Gastroesophageal sphincter (tissue), 4 donors: ENCODE measurements around the gene HDAC4. TPM values are rescaled to one million over a fixed set of nuclear protein-coding genes. Genes with fewer than 3 reads are reported as not detected.

Source experiments
- ATAC-seq: fragments of 150-250 bp; one replicate; pipeline ENCODE4 v1.9.1; 2016; ENCODE audit warnings: mild to moderate bottlenecking, moderate library complexity
- H3K27ac ChIP-seq, 4 donors: fragments of 200-600 bp; sonication (generic) in 3 of 4; 1 replicate in 3 of 4; 2 replicates in 1 of 4; pipeline ENCODE4 v1.5.1; 2016 to 2019
- H3K27me3 ChIP-seq: fragments of 200-600 bp; sonication (generic); one replicate; pipeline ENCODE4 v1.5.1; 2019
- H3K36me3 ChIP-seq, 2 donors: fragments of 200-600 bp; sonication (generic); one replicate each; pipeline ENCODE4 v1.5.1; 2019; ENCODE audit warnings: control low read depth in 1 of 2
- H3K4me1 ChIP-seq, 3 donors: fragments of 200-600 bp; sonication (generic); 1 replicate in 2 of 3; 2 replicates in 1 of 3; pipeline ENCODE4 v1.5.1; 2016 to 2019; ENCODE audit warnings: control low read depth in 2 of 3
- H3K4me3 ChIP-seq, 2 donors: fragments of 200-600 bp; sonication (generic); one replicate each; pipeline ENCODE4 v1.5.1; 2019; ENCODE audit warnings: mild to moderate bottlenecking in 1 of 2, moderate library complexity in 1 of 2
- H3K9me3 ChIP-seq, 3 donors: fragments of 200-600 bp; sonication (generic); one replicate each; pipeline ENCODE4 v1.5.1; 2017 to 2019; ENCODE audit warnings: control low read depth in 2 of 3
- CTCF ChIP-seq, 4 experiments: fragments of 200-600 bp in 2 of 4; fragments of 450-650 bp in 2 of 4; sonication (generic) in 1 of 4; IDR thresholded peaks; one replicate each; pipeline ENCODE4 v1.5.1; 2017 to 2019; ENCODE audit warnings: antibody characterized with exemption in 4 of 4, mild to moderate bottlenecking in 2 of 4, moderate library complexity in 2 of 4
- EP300 ChIP-seq: sonication (generic); formaldehyde crosslinking; IDR thresholded peaks from one replicate; pipeline ENCODE4 v1.6.1; 2017; ENCODE audit warnings: antibody characterized with exemption, mild to moderate bottlenecking
- POLR2A ChIP-seq, 2 donors: fragments of 450-650 bp; IDR thresholded peaks; one replicate each; pipeline ENCODE4 v1.6.1; 2017; ENCODE audit warnings: antibody characterized with exemption in 2 of 2, mild to moderate bottlenecking in 2 of 2, moderate library complexity in 1 of 2
- POLR2AphosphoS5 ChIP-seq: sonication (generic); formaldehyde crosslinking; IDR thresholded peaks from one replicate; pipeline ENCODE4 v1.6.1; 2017; ENCODE audit warnings: antibody characterized with exemption
- WGBS, 2 donors: methylation state at CpG; one replicate each; pipeline ENCODE4 v1.1.5; 2018; ENCODE audit warnings: low coverage in 1 of 2; 5-methylcytosine and 5-hydroxymethylcytosine counted together
- total RNA-seq, 4 donors: library from RNA; depleted of rRNA; stranded (reverse); fragments of >200 nt; gene quantifications; one replicate each; pipeline ENCODE4 v1.1.0, GENCODE V29; 2016

Gene HDAC4
- total RNA-seq, 4 donors from 2014 or later: 41.3 to 104 (median 85.8) TPM

- H3K27ac ChIP-seq: peak overlapping the region in 2 of 4 donors; percentile 35 to 50
- peaks cover 0 to 64% (median 10%) of the 10 kb centered on the region in 3 donors for H3K4me1 ChIP-seq
- H3K27me3 ChIP-seq: no peaks in the 10 kb centered on the region
- H3K9me3 ChIP-seq: no peaks in the 10 kb centered on the region
- H3K4me3 ChIP-seq: no peak overlapping the region
- peaks cover 0 to 31% of the 10 kb centered on the region in 2 donors for H3K36me3 ChIP-seq
- no peak for ATAC-seq
- WGBS, 2 donors: 83 to 91% methylated on average over 5 to 9 of the region's 15 CpGs
- TF ChIP-seq POLR2A (IDR thresholded peaks at IDR 0.05) (no peak), CTCF (IDR thresholded peaks at IDR 0.05) (no peak), POLR2AphosphoS5 (no peak), EP300 (no peak)
Observed at GRCh38 chr2:239195318-239195871, 205.4 kb downstream of the HDAC4 start.

GRCh38 chr2:239194731-239195317 lies 206.0 kb downstream of the HDAC4 start:
- peak overlapping the region in 2 of 4 donors; percentile 35 to 50 for H3K27ac ChIP-seq
- H3K9me3 ChIP-seq: no peaks in the 10 kb centered on the region
- TF ChIP-seq CTCF (IDR thresholded peaks at IDR 0.05) (no peak), POLR2AphosphoS5 (no peak), EP300 (no peak)
- H3K4me1 ChIP-seq: peaks cover 0 to 58% (median 7%) of the 10 kb centered on the region in 3 donors
- no peaks in the 10 kb centered on the region for H3K27me3 ChIP-seq
- no peak overlapping the region for H3K4me3 ChIP-seq
- ATAC-seq: no peak
- H3K36me3 ChIP-seq: peaks cover 0 to 36% of the 10 kb centered on the region in 2 donors
- WGBS, 2 donors: no CpG with 5 or more reads among the region's 23 CpGs

- 53 to 81% methylated on average over 6 to 15 of the region's 17 CpGs for WGBS, 2 donors
- Histone ChIP-seq H3K4me1 (peaks cover 0 to 51% (median 4%) of the 10 kb centered on the region in 3 donors), H3K27ac (peak overlapping the region in 2 of 4 donors; percentile 17 to 50), H3K4me3 (no peak overlapping the region), H3K36me3 (peaks cover 0 to 44% of the 10 kb centered on the region in 2 donors), H3K9me3 (no peaks in the 10 kb centered on the region), H3K27me3 (no peaks in the 10 kb centered on the region)
- ATAC-seq: no peak
- TF ChIP-seq CTCF (IDR thresholded peaks at IDR 0.05) (peak in 1 of 4 experiments; percentile 24), POLR2AphosphoS5 (no peak), POLR2A (IDR thresholded peaks at IDR 0.05) (no peak), EP300 (no peak)
Observed at GRCh38 chr2:239193925-239194677, 206.7 kb downstream of the HDAC4 start.

GRCh38 chr2:239193401-239193811 lies 207.4 kb downstream of the HDAC4 start:
- TF ChIP-seq POLR2A (IDR thresholded peaks at IDR 0.05): no peak
- TF ChIP-seq EP300: no peak
- TF ChIP-seq POLR2AphosphoS5: no peak
- WGBS, 2 donors: 67% methylated on average over 8 of the region's 12 CpGs; no CpG with 5 or more reads in 1 of the 2 donors
- Histone ChIP-seq H3K4me1 (peaks cover 0 to 45% (median 4%) of the 10 kb centered on the region in 3 donors), H3K27ac (peak overlapping the region in 2 of 4 donors; percentile 35 to 50), H3K4me3 (no peak overlapping the region), H3K36me3 (peaks cover 0 to 50% of the 10 kb centered on the region in 2 donors), H3K9me3 (peaks cover 0 to 5% (median 0%) of the 10 kb centered on the region in 3 donors), H3K27me3 (no peaks in the 10 kb centered on the region)
- no peak for ATAC-seq

- H3K27ac ChIP-seq: peak overlapping the region in 2 of 4 donors; percentile 35 to 50
- peaks cover 0 to 42% (median 4%) of the 10 kb centered on the region in 3 donors for H3K4me1 ChIP-seq
- no peaks in the 10 kb centered on the region for H3K27me3 ChIP-seq
- no peak for ATAC-seq
- H3K9me3 ChIP-seq: peaks cover 0 to 6% (median 0%) of the 10 kb centered on the region in 3 donors
- WGBS, 2 donors: 76 to 81% methylated on average over 6 to 8 of the region's 8 CpGs
- TF ChIP-seq POLR2AphosphoS5 (no peak), CTCF (IDR thresholded peaks at IDR 0.05) (no peak), POLR2A (IDR thresholded peaks at IDR 0.05) (no peak), EP300 (no peak)
- H3K4me3 ChIP-seq: no peak overlapping the region
- H3K36me3 ChIP-seq: peaks cover 0 to 50% of the 10 kb centered on the region in 2 donors
Observed at GRCh38 chr2:239192975-239193374, 207.8 kb downstream of the HDAC4 start.
